Urothelium cell line (cell line): ENCODE results near the gene KIF3B.
"Not testable (repeated sequence)": the region's sequence is repeated elsewhere in the genome, so short reads cannot be mapped to it uniquely, and the experiment has no call there.

Source experiments
- DNase-seq: peaks from one replicate; pipeline ENCODE4 v3.0.0; 2011; ENCODE audit warnings: low spot score, mixed read lengths
- FAIRE-seq: peaks from 2 replicates; lab custom pipeline; 2011; peaks lifted over from hg19 to GRCh38; lab: Jason Lieb, UNC

KIF3B gene

DNA sequence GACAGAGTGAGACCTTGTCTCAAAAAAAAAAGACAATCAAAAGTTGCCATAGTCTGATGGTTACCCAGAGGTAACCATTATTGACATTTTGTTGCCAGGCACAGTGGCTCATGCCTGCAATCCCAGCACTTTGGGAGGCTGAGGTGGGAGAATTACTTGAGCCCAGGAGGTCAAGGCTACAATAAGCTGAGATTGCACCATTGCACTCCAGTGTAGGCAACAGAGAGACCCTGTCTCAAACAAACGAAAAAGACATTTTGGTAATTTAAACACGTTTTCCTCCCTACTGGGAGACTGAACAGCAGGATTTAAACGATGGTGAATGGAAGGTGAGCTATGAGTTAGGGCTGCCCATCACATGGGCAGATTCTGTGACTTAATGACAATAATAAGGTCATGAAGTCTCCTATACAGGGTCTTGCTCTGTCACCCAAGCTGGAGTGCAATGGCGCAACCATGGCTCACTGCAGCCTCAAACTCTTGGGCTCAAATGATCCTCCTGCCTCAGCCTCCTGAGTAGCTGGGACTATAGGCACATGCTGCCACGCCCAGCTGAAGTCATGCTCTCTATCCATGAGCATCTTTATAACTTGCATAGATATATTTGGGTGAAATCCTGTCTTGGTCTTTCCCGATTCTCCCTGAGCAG lies 76.5 kb downstream of the KIF3B start:
- FAIRE-seq: no peak
- DNase-seq: no peak

DNA sequence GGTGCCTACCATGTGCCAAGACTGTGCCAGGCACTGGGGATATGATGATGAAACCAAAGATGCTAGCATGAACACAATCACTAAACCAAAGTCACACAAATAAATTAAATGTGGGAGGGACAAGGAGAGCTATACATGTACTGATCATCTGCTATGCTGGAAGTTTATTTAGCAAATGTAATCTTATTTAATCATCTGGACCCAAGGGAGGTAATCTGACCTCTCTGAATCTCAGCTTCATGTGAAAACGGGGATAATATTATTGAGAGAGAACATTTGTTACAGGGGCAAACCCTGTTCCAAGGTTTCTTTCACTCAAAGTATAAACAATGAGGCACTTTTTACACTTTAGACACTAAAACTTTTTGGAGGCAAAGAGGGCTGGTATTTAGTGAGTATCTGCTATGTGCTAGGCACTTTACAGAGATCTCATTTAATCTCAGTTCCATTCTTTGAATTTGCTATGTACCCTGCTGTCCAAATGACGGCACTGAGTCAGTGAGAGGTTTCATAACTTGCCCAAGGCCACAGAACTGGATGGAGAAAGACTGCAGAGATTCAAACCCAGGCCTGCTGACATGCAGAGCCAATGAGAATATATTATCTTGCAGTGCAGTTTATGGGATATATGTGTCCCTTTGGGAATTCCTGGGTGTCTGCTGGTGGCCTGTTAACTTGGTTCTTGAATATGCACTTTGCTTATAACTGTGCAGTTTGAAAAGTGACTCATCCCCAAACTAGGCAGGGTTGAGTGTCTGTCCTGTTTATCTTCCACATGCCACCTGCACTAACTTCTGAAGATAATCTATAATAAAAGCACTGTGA lies 77.4 kb downstream of the KIF3B start:
- FAIRE-seq: no peak
- DNase-seq: peak; percentile 70

DNA sequence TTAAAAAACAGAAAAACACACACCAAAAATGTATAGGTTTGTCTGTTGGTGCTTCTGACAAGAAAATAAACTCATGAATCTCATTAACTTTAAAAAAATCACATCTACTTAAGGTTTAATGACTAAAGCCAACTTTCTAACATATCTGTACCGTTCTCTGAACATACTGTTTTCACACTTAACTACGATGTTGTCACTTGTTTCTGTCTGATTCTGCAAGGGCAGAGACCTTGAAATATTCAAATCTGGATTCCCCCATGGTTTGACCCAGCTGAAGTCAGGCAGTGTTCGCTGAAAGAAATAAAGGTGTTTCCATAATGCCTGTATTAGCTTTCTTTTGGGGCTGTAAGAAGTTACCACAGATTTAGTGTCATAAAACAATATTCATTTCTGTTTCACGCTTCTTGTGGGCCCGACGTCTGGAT lies 78.0 kb downstream of the KIF3B start:
- no peak for FAIRE-seq

DNA sequence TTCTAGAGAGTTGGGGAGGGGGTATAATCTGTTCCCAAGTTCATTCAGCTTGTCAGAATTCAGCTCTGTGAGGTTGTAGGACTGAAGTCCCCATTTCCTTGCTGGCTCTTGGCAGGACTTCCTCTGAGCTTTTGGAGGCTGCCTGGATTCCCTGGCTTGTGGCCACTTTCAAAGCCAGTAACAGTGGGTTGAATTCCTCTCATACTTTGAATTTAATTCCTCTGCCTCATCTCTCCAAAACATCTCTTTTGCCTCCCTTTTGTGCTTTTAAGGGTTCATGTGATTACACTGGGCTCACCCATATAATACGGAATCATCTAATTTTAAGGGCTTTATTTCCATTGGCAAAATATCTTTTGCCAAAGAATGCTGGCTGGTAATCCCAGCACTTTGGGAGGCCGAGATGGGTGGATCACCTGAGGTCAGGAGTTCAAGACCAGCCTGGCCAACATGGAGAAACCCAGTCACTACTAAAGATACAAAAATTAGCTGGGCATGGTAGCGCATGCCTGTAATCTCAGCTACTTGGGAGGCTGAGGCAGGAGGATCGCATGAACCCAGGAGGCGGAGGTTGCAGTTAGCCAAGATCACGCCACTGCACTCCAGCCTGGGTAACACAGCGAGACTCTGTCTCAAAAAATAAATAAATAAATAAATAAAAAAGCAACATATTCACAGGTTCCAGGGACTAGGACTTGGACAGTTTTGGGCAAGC lies 78.6 kb downstream of the KIF3B start:
- not testable (repeated sequence) for FAIRE-seq
- DNase-seq: peak; percentile 61

More for the DNA sequence above, 78.0 kb downstream of the KIF3B start:
- no peak for DNase-seq

DNA sequence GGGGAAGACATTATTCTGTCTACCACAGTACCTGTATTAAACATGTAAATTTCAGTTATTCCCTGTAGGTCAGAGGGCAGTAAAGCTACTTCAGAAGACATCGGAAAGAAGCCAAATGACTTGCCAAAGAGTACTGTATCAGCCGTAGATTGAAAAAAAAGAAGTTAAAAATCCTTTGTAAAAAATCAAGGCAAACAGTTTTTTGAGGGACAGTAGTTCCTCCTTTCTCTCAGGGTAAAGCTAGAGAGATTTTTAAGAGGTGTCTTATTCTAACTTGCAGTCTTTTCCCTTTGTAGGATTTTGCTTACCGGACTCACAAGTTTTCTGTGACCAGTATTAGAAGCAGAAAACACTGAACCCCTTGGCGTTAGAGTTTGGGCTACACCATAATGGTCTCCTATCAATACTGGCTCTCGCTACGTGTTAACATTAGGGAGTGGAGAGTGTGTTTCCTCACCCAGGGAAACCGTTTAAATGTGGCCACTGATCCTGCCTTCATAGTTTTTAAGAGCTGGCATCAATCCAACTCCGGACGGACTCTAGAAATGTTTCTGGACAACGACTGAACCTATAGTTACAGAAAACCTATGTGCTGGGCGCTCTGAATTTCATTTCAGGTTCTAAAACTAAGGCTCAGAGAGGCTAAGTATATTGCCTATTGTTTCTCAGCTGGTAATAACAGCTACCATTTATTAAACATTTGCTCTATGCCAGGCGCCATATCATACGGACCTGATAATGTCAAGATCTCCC lies 79.3 kb downstream of the KIF3B start:
- FAIRE-seq (no peak), DNase-seq (no peak)

DNA sequence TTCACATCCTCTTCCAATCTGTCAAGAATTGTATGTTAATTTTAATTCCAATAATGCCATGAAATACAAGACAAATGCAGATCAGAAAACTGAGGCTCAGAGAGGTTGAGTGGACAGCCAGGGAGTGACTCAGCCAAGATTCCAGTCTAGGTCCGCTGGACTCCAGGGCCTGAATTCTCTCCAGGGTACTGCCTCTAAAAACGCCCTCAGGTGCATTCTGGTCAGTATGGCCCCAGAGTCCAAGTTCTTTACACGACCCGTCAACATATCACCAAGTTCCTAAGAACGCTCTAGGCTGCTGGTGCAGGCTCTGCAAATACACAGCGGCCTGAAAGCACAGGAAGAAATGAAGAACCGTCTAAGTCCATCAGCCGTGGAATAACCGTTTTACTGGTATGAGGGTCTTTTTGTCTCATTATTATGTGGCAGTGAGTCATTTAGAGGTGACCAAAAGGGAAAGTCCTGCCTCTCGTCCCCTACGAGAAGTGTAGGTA lies 80.0 kb downstream of the KIF3B start:
- DNase-seq: no peak
- no peak for FAIRE-seq

DNA sequence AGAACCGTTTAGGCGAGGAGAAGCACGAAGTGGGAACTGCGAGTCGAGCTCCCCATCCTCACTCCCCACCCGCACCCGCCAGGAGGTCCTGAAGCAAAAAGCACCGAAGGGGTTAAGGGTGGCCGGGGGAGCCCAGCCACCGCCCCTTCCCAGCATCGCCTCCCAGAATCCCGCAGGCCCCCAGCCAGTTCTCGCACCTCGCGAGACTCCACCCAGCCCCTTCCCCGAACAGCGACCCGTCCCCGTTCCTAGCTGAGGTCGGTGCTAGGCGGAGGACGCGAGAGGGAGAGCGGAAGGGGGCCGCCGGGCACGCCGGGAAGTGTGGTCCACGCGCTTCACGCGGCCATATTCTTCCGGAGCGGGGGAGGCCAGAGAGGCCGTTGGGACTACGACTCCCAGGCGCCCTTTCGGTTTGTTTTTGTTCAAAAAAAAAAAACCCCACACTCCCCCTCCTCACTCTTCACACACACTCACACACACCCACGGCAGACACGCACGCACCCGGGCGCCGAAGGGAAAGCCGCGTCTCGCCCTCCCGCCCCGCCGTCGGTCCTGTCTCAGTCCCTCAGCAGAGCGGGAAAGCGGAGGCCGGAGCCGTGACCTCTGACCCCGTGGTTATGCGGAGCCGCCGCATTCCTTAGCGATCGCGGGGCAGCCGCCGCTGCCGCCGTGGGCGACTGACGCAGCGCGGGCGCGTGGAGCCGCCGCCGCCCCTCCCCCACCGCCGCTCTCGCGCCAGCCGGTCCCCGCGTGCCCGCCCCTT lies 80.6 kb downstream of the KIF3B start, which contains the start of gene ASXL1:
ASXL1 (plus strand) TSS at position 463 of the 763 bp plus-strand sequence. CDS start 445 bp downstream, outside the sequence.
- FAIRE-seq (peak; percentile 46), DNase-seq (peak; percentile 98)

DNA sequence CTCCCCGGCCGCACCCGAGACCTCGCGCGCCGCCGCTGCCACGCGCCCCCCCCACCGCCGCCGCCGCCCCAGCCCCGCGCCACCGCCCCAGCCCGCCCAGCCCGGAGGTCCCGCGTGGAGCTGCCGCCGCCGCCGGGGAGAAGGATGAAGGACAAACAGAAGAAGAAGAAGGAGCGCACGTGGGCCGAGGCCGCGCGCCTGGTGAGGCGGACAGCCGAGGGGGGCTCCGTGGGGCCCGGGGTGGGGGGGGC lies 81.1 kb downstream of the KIF3B start:
- DNase-seq (no peak), FAIRE-seq (no peak)

DNA sequence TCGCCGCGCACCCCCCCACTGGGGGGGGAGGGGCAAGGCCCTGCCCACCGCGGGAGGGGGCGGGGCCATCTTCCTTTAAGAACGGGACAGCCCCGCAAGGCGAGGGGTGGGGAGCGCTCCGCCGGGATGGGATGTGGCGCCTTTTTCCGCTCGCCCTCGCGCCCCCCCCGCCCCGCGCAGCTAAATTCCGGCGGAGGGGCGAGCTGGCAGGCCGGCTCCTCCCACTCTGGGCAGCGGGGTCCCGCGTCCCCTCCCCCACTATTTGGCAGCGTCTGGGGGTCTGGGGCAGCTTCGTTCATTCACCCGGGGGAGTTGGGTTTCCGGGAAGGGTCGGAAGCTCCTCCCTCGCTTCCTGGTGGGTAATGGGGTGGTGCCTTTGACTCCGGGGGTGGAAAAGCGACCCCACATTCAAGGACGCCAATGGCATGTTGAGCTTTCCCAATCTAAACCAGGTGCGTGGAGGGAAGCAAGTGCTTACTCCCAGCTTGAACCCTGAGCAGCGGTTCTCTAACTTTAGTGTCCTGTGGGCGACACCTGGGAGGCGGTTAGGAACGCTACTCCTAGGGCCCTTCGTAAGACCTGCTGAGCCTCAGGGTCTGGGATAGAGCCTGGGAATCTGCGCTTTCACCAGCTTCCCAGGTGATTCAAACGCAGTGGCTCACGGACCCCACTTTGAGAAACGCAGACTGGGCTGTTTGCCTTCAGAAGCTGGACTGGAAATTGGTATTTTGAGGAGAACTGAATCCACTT lies 81.6 kb downstream of the KIF3B start:
- DNase-seq (peak; percentile 89), FAIRE-seq (no peak)

DNA sequence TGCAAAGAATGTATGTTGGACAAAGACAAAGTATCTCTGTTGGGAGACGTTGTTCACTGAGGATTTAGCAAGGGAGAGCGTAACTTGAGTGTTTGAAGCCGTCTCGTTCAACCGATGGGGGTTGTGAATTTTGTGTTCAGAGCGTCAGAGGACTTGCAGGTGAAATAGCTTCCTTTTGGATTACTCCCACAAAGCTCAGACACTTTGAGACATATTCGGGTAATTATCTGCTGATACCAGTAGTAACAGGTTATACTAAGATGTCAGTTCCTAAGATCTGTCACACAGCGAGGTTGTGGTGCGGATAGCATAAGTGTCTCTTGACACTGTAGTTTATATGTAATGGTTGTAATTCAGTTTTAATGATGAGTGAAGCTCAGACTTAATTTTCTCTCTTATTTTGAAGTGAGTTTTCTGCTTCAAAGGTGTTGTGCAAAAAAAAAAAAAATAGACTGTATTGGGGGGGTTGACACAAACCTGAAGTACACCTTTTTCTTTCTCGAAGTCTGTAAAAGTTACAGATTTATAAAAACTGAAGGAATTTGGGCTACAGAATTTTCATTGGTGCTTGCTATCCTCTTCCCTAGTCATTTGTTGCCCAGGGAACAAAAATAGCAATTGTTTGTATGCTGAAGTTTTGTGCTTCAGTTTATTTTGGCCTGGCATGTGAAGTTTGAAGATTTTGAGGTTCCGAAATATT lies 82.3 kb downstream of the KIF3B start:
- no peak for DNase-seq
- FAIRE-seq: no peak

DNA sequence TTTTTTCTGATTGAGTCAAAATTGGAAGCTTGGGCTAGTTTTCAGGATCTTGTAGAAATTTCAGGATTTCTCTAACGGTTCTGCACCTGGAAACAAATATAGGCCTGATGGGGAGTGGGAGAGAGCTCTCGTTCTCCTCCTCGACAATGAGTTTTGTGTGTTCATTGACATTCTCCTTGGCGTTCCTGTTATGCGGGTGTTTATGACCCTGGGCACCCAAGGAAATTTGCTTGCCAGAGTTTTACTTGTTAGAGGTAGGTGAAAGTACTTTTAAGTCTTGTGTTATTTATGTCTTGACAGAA lies 82.8 kb downstream of the KIF3B start:
- FAIRE-seq: no peak
- no peak for DNase-seq

DNA sequence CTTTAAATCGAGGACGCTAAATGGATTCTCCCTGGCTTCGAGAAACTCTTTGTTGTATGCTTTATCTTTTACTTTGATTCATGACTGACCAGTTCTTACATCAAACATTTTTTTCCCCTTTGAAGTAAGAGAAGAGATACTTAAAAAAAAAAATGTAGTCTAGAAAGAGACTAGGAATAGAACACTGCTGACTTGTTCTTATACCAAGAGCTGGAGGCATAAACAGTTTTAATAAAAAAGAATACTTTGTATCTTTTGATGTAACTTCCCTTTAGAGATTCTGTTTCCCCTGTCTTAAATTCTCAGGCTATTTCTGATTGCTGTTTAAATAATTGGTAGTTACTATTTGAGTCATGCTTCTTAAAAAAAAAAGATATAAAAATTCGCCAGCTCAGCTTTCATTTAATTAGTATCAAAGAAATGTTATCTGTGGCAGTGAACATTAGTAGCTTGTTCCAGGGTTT lies 85.5 kb downstream of the KIF3B start:
- DNase-seq: no peak
- no peak for FAIRE-seq

DNA sequence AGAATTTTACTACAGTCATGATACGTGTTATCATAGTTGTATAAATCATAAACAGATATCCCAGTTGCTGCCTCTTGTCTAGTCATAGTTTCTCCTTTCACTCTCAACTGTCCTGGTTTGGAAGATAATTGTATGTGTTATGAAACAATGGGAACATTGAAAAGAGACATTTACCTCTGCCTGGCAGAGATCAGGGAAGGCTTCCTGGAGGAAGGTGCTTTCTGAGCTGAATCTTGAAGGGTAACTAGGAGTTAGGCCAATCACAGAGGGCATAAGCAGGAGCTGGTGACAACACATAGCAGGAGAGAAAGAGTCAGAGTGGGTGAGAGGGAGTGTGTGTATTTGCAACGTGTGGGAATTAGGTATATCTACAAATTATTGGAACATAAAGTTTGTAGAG lies 86.0 kb downstream of the KIF3B start:
- DNase-seq: no peak

DNA sequence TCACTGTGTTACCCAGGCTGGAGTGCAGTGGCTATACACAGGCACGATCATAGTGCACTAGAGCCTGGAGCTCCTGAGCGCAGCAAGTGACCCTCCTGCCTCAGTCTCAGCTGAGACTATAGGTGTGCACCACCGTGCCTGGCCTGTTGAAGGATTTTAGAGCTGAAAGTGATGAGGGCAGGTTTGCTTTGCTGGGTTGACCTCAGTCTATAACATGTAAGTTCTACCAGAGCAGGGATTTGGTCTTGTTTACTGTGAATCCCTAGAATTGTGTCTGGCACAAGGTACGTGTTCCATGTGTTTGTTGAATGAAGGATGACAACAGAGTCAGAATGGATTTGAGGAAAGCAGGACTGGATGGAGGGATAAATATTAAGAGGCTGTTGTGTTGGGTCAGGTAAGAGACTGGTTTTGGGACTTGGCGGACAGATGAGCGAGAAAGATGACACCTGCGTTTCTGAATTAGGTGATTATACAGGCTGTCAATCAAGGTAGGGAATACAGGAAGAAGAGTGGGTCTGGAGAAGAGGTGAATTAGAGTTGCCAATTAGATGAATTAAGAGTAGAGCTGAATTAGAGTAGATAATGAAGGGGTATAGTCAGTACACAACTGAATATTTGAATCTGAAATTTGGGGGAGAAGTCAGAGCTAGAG lies 87.2 kb downstream of the KIF3B start:
- DNase-seq (no peak), FAIRE-seq (no peak)

More for the DNA sequence above, 86.0 kb downstream of the KIF3B start:
- FAIRE-seq: no peak

DNA sequence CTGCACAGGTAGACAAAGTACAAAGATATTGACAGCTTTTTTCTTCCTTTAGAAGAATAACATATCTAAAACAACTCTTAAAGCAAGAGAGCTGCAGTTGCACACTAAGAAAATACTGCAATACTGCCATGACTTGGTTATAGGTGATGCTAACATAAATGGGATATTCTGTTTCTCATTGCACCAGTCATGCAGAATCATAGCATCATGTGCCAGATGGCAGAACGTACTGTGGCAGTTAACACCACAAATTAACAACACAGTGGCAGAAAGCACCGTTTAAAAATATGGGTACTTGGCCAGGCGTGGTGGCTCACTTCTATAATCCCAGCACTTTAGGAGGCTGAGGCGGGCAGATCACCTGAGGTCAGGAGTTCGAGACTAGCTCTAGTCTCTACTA lies 88.1 kb downstream of the KIF3B start:
- FAIRE-seq (no peak), DNase-seq (no peak)

DNA sequence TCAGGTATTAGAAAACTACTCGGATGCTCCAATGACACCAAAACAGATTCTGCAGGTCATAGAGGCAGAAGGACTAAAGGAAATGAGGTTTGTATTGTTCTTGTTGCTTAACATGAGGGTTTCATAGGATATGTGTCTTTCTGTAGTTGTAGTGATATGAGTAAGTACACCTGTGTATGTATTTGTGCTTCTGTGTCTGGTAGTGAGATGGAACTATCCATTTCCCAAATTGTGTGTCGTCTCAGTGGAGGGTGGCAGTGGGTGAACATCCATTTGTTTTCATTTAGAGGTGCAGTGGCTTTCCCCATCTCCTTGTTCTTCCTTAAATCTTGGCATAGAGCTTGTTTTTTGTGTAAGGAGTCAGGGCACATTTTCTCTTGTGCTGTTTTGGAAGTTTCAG lies 88.9 kb downstream of the KIF3B start:
- no peak for FAIRE-seq
- DNase-seq: no peak

DNA sequence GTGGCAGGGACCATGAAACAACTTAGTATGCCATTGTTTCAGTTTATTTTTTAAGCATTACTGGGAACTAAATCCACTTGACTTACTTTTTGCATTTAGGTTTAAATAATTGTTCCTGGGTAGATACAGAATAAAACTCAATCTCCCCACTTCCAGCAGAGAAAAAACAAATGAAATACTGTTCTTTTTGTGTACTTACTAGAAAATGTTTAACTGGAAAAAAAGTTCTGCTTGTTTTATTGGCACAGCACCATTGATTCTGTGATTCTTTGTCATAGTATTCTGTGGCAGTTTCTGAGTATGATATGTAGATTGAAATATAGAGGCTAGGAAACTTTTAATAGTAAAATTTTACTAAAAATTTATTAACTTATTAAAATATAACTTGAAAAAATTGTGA lies 90.9 kb downstream of the KIF3B start:
- no peak for FAIRE-seq
- no peak for DNase-seq

DNA sequence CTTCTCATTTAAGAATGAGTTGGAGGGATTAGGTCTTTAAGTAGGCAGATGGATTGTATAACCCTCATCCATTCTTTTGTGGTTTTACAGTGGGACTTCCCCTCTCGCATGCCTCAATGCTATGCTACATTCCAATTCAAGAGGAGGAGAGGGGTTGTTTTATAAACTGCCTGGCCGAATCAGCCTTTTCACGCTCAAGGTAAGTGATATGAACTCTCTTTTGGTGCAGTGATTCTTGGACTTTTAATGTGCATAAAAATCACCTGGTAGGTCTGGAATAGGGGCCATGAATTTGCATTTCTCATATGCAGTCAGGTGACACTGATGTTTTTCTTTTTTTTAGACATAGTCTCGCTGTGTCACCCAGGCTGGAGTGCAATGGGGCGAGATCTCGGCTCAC lies 91.5 kb downstream of the KIF3B start:
- FAIRE-seq: no peak
- no peak for DNase-seq

DNA sequence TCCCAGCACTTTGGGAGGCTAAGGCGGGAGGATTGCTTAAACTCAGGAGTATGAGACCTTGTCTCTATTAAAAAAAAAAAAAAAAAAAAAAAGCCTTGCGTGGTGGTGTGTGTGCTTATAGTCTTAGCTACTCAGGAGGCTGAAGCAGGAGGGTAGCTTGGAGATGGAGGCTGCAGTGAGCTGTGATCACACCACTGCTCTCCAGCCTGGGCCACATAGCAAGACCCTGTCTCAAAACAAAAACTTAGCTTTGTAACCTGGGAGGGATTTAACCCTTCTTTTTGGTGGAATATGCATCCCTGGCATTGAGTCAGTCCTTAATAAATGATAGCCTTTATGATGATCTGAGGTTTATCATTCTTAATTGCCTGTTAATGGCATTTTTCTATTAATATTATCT lies 93.4 kb downstream of the KIF3B start:
- FAIRE-seq (no peak), DNase-seq (no peak)
